LHCN-M2 (cell line): Measurements from ENCODE around the gene ZDHHC14. TPM values are rescaled to one million over a fixed set of nuclear protein-coding genes. Genes with fewer than 3 reads are reported as not detected.

Experiments
- DNase-seq: peaks from one replicate; pipeline ENCODE4 v3.0.0-alpha.2; 2012; ENCODE audit warnings: low read depth
- total RNA-seq: library from RNA; depleted of rRNA; stranded (reverse); fragments of >200 nt; gene quantifications from 2 replicates; pipeline ENCODE4 v1.2.3, GENCODE V29; 2014

Gene ZDHHC14
- total RNA-seq, 1 experiment from 2014 or later = 2.2 TPM

DNA sequence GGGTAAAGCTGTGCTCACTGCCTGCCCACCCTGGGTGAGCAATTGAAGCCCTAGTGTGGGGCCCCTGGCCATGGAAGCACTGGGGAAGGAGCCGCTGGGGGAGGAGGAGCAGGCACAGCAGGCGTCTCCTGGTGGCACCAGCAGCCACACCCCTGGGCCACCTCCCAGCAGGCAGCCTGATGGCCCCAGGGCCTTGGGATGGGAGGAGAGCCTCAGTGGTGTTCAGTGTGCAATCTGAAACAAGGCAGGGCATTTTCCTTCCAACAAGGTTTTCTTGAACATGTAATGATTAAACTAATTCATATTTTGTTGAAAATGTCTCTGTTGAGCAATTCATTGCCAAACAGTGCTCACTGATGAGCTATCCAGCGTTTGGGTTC, 151.0 kb downstream of the ZDHHC14 start:
- DNase-seq = no peak

DNA sequence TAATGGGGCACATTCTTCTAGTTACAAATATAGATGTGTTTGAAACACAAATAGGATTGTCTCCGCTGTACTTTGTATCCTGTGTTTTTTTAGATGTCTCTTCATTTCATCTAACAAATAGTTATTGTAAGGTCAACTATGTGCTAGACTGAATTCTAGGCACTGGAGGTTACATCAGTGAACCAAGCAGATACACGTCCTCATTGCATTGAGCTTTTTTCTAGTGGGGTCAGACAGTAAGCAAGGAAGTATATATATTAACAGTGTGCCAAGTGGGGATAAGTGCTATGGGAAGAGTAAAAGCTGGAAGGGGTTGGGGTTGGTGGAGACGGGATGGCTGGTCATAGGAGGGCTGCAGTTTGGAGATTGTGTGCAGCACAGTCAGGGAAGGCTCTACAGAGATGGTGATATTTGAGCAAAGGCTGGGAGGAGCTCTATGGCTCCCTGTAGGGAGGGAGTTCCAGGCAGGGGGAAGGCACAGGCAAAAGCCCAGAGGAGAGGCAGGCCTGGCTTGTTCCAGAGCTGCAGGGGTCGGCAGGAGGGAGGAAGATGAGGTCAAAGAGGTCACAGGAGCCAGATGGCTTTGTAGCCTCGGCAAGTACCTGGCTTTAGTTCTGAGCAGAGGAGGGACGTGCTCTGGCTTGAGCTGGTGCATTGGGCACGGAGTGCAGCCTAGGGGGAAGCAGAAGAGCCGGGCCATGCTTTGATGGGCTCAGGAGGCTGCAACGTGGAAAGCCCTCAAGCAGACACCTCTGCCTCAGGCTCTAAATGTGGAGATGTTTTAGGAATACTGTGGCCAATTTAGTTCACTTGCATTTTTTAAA, 152.3 kb downstream of the ZDHHC14 start:
- DNase-seq = no peak

DNA sequence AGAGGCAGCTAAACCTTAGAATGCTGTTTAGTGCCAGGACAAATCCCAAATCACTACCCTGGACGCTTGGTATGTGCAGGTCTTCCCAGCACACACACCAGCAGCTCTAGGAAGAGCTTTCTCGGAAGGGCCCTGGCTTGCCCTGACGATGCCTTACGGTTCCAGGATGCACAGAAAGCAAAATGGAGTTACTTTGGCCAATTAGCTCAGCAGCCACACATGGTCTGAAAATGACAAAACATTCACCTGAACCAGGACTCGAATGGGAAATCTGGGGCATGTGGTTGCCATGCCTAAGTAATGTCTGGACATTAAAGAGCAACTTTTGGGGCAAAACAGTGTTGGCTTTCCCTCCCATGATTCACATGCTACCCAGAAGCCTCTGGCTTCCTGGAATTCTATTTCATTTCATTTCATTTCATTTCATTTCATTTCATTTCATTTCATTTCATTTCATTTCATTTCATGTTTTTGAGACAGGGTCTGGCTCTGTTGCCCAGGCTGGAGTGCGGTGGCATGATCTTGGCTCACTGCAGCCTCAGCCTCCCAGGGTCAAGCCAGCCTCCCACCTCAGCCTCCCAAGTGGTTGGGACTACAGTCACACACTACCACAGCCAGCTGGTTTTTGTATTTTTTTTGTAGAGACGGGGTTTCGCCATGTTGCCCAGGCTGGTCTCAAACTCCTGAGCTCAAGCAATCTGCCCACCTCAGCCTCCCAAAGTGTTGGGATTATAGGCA, 153.3 kb downstream of the ZDHHC14 start:
- DNase-seq = no peak

DNA sequence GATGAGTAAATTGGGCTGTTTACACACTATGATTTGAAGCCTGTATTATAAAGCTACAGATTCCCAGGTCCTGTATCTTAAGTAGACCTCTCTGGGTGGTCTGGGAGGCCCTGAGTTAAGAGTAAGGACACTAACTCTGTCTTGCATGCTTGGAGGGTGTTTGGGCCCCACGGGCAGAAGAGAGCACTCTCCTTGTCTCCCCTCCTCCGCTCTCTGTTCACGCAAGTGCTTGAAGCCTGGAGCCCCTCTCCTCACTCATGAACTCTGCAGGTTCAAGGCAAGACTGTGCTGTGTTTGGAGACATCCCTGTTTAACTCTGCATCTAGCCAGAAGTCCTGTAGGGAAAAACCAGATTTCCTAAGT, 154.0 kb downstream of the ZDHHC14 start:
- no peak for DNase-seq

DNA sequence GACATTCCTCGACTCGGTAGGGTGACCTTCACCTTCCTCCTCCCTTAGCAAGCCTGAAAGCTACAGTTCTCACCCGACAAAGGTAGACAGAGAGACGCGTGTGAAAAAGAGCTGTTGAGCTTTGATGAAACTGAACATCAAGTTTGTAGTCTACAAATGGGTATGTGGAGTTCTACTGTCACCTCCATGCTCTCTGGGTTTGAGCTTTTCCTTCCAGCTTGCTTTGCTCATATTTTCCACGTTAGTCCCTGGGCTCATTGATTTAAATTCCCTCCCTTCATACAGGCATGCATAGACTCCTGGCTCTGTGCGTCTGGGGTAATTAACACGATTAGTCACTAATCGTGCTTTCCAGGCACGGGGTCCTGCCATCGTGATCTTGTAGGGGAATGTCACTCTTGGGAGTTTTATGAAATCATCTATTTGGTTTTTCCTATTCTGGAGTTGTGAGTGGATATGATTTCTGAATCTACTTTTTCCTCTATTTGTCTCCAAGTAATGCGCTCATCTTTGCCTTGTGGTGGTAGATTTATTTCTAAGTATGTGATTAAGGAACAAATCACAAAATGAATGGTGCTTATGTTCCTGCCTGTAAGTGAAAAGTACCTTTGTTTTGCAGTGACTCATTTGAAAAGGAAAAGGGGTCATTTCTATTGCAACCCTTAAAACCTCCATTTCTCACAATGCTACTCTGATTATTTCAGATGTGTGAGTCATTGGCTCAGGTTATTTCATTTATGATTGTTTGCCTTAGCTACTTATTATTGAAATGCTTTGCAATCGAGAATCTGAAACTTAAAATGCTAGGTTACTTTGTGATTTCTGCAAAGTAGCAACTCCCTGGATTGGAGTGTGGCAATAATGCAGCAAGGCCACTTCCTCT, 154.6 kb downstream of the ZDHHC14 start:
- peak; percentile 30 for DNase-seq

DNA sequence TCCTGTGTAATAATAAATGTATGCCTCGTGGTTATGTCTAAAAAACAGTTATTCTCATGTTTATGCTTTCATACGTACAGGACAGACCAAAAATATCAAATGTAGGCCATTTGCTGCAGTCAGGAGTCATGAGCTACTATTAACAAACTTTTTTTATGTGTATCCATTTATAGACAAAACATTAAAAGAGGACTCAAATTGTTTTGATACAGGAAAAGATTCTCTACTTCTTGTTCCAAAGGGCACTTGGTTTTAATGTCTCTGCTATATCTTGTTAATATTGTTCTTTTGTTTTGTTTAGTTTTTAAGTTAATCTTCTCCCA, 155.2 kb downstream of the ZDHHC14 start:
- no peak for DNase-seq

DNA sequence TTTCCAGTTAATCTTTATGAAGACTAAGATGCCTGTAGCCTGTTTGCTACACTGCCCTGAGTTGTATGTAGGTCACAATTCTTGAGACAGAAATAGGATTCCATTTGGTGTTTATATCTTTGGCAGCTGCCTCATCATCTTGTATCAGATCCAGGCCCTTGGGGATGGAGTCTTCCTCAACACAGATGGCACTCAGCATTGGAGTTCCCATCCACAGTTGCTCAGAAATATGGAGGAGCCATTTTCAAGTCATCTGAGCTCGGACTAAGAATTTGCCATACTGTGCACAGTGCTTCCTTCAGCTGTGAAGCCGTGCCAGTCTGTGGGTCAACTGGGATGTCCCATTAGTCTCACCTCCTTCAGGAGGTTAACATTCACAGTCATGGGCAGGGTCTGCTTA, 156.6 kb downstream of the ZDHHC14 start:
- DNase-seq = no peak

DNA sequence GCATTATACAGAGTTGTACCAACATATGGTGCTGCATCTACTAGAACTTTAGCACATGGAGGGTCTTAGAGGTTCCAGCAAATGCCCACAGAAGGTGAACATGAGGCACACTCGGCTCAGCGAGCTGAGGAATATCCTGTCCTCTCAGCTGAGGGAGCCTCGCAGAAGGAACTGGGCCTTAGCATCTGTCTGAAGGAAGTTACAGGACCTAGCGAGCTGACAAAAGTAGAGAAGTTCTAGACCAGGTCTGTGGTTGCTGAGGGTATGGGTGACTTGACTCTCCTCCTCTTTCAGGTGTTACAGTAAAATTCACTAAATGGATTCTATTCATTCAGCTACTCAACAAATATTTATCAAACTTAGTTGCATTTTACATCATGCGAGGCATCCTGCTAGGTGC, 157.2 kb downstream of the ZDHHC14 start:
- DNase-seq = no peak

DNA sequence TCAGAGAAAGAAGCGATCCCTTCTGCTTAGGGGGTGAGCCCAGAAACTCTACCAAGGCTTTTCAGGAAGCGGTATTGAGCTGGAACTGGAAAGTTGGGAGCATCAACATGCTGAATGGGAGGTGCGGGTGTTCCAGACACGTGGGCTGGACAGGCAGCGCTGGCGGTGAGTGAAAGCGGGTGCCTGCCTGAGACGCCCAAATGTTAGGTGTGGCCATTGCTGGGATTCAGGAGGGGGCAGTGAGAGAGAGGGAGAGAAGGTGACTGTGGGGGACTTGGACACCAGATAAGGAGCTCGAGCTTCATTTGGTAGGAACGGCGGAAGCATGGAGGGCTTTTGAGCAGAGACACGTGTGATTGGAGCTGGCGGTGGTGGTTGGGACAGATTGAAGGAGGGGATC, 157.7 kb downstream of the ZDHHC14 start:
- no peak for DNase-seq

DNA sequence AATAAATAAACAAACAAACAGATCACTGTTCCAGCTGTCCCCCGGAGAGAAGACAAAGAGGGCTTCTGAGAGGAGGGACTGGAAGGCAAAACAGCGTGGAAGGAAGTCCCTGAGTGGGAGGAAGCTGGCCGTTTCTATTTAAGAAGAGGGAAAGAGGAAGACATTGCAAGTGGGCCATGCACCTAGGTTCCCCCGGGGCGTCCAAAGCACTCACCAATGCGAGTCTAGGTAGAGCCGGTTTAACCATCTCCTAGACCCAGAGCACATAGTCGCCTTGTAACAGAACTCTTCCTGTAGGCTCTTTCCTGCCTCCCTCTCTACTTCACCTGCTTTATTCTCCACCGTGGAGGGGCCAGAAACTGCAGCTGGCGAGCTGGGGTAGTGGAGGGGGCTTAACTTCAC, 158.4 kb downstream of the ZDHHC14 start:
- DNase-seq = no peak

DNA sequence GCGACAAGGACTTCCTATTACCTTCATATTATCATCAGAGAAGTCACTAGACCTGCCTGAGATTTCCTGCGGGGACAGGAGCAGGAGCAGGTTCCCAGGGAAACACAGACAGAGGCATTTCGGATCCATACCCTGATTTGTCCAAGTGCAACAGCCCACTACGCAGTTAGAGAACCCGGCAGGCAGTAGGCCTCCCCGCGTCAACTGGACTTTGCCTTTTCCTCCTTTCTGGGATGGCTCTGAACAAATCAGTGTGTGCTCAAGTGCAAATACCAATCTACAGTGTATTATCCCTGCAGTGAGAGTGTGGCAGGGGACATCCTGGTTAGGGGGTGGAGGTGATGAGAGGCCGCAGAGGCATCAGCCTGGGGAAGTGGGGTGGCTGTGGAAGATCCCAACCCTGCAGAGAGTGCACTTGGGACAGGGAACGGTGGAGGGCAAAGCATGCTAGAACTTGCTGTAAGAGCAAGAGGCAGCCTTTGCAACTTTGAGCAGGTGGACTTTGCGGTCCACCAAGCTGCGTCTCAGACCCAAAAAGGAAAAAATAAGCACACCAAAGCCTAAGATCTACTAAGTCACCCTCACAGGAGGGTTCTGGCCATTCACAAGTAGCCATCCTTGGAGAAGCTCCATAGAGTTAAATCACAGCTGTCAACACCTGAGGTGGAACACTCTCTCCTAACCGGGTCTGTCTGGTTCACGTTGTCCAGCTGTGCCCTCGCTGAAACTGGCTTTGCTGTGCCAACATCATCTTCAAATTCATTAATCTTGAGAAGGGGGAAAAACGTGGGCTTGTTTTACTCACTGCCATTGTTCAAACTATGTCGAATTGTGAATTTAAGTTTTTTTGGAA, 159.1 kb downstream of the ZDHHC14 start:
- DNase-seq = no peak

DNA sequence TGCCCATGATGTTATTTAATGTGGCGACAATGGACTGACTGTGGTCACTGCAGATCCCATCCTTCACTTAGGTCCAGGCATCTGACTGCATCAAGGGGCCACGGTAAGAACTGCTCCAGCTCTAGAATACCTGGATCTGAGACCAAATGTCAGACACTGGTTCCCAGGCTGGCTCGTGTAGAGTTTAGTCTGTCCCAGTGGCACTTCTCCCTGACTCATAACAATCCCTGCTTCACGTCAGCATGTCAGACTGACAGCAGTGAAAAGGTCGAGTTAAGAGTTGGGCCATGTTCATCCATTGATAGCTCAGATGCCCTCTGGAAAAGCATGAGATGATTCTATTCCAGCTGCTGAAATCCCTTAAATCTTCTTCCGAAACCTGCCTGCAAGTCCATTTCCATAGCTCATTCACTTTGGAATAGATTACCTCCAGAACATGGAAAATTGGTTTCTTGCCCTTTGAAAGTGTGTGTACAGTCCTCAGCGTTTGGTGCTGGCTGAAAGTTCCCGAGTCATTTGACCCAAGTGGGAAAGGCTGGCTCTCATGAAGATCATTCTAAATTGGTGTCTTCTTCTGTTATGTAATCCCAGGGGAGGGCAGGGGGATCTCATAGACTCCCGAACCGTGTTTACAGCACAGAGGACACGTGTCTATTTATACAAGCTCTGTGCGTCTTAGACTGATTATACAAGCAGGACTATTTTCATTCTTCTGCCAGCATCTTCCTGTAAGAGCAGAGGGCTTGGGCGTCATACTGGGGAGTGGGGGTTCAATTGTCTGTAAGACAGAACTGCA, 160.8 kb downstream of the ZDHHC14 start:
- no peak for DNase-seq

DNA sequence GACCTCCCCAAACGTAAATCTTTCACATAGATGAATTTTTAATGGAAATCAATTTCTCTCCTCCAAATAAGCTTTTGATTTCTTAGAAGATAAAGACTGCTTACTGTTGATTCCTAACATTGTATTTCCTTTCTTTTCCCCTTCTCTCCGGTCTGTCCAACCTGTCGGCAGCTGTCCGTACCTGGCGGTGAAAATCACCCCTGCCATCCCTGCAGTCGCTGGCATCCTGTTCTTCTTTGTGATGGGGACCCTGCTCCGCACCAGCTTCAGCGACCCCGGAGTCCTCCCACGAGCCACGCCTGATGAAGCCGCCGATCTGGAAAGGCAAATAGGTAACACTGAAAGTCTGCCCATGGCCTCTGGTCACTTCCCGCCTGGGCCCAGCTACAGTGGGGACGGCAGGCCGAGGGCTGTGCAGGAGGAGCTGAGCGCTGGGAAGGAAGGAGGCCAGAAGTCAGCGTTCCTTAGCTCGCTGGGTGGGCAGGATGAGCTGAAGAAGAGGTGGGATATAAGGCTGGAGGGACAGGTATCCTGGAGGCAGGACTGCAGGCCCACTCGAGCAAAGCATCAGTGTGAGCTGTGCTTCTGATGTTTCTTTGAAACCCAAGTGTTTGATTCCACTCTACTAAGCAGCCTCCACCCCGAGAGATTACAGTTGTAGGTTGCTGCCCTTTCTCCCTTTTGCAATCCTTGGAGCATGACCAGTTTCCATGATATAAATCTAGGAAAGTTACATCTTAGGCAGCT, 161.6 kb downstream of the ZDHHC14 start:
- DNase-seq = no peak

DNA sequence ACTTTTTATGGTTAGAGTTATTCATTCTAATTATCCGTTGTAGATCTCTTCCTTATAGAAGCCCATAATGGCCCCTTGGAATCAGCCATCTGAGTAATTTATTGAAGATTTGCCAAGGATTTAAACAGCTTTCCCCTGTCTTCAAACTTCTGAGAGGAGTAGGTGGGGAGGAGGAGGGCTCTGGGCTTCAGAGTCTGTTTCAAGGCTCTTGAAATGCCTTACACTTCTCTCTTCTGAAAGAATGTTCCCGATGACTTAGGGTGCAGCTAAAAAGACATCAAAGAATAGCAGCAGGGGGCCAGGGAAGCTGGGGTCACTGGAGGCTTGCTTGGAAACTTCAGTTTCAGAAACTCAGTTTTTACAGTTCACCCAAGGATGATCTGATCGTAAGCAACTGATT, 165.3 kb downstream of the ZDHHC14 start:
- DNase-seq = no peak

DNA sequence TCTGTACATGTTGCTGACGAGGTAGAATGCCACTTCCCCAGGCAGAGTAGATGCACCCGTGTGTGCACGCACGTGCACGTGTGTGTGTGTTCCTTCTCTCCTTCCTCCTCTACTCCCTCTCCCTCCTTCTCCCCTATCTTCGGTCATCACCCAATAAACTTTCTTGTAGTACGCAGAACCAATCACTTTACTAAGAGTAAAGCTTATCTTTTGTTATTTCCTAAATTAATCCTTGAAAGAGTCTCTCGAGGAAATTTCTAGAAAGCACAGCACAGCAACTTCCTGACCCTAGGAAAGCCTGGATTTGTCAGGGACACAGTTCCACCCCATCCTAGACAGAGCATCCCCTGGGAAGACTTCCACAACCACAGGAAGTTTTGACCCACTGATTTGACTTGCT, 166.1 kb downstream of the ZDHHC14 start:
- DNase-seq = no peak

DNA sequence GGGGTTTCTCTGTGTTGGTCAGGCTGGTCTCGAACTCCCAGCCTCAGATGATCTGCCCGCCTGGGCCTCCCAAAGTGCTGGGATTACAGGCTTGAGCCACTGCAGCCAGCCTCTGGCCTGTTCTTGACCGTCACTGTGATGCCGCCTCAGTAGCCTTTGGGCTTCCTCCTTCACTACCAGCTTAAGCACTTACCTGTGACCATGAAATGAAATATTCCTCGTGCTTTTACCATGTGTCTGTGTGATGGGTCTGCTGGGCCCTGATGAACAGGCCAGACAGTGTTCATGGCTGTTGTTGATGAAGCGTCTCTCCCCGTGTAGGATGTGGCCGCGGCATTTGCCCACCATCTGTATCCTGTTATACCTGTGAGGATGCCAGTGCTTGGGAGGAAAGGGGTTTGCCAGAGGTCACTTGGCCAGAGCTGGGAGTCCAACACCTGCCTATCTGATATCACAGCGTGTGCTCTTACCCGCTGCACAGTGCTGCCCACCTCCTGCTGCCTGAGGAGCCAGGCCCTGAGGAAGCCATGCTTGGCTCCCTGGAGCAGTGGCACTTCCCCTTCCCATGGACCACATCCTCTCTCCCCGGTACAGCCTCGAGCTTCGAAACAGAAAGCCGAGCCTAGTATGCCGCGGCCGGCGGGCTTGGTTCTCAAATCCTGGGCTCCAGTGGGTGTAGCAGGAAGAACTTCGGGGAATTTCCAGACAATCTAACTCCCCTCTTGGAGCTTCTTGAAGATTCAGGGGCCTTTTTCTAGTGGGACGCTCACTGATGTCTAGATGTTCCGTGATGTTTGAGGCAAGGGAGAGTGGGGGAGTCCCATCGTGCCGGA, 167.9 kb downstream of the ZDHHC14 start:
- DNase-seq = no peak

DNA sequence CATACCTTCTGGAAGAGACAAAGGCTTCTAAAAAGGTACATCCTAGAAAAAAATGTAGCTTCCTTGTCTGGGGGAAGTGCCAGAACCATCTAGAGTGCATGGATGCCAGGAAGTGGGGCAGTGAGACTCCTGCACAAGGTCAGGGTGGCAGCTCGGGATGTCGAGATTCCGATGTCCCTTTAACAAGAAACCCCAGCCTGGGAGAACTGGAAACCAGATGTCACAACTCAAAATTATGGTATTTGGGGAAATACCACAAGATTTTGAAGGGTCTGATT, 168.4 kb downstream of the ZDHHC14 start:
- no peak for DNase-seq

DNA sequence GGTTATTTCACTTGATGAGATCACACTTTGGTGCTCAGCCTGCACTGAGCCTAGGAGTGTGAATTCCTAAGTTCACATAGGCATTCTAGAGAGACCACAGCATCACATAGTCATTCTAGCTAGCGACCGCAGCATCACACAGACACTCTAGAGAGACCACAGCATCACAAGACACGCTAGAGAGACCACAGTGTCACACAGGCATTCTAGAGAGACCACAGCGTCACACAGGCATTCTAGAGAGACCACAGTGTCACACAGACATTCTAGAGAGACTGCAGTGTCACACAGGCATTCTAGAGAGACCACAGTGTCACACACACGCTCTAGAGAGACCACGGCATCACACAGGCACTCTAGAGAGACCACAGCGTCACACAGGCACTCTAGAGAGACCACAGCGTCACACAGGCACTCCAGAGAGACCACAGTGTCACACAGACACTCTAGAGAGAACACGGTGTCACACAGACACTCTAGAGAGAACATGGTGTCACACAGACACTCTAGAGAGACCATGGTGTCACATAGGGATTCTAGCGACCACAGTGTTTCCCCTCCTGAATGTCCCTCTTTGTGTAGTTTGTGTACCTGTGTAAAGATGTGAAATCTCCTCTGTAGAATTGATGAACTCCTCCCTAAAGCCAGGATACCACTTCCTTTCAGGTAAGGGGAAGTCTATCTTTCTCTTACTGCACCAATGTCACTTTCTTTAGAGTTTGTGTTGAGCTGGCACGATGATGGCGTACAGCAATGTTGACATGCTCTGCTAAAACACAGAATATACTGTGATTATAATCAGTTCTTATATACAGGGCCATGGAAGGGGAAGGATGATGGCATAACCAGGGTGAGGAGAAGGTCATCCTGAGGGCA, 169.4 kb downstream of the ZDHHC14 start:
- DNase-seq = no peak
